Left colon (tissue), 2 donors: ENCODE measurements around the gene INAFM2. TPM values are rescaled to one million over a fixed set of nuclear protein-coding genes. Genes with fewer than 3 reads are reported as not detected.

ENCODE experiments used
- ATAC-seq: fragments of 200-7000 bp; cut with Tn5 transposase; one replicate; pipeline ENCODE4 v1.9.1; 2020; ENCODE audit warnings: mild to moderate bottlenecking, moderate library complexity
- DNase-seq, 2 donors: peaks; one replicate each; pipeline ENCODE4 v3.0.0-alpha.2; 2020
- intact Hi-C, 2 donors: fragments of 100-400 bp; cut with DNase I in 1 of 2; cut with micrococcal nuclease in 1 of 2; formaldehyde crosslinking; loops; one replicate each; pipeline versions ENCODE4 v1.11.2 to v1.14.0; 2022; cut with DNase I, micrococcal nuclease
- total RNA-seq, 2 donors: library from RNA; stranded (reverse); fragmentation: NEBNext Ultra II Directional; extraction: Animal tissue kit (Norgen Biotek cat#: 25700); gene quantifications; one replicate each; pipeline ENCODE4 v1.2.1, GENCODE V29; 2021
- donor health status: DM: no; HTN: no; CAD: no.
- donor health status: DM: yes; HTN: yes; CAD: no.

The INAFM2 gene
- total RNA-seq, 2 donors from 2014 or later, result 18.1 to 26.9 TPM

GRCh38 chr15:40300367-40300766, 23.1 kb upstream of the INAFM2 start:
- ATAC-seq (no peak), DNase-seq (no peak)
- intact Hi-C loops, result no loop called here

- ATAC-seq, result no peak
- intact Hi-C loops, result no loop called here
- no peak for DNase-seq
These were observed 22.7 kb upstream of the INAFM2 start for GRCh38 chr15:40300771-40301170.

- ATAC-seq, result no peak
- intact Hi-C loops, result no loop called here
- no peak for DNase-seq
These were observed 21.9 kb upstream of the INAFM2 start for GRCh38 chr15:40301467-40302179.

- intact Hi-C loops, result no loop called here
- no peak for DNase-seq
- no peak for ATAC-seq
These were observed 21.1 kb upstream of the INAFM2 start for GRCh38 chr15:40302288-40302886.

- intact Hi-C loops, result no loop called here
- DNase-seq (no peak), ATAC-seq (peak; percentile 27)
These were observed 20.5 kb upstream of the INAFM2 start for GRCh38 chr15:40302981-40303380.

GRCh38 chr15:40303576-40303975, 19.9 kb upstream of the INAFM2 start:
- ATAC-seq (no peak), DNase-seq (no peak)
- intact Hi-C loops, result no loop called here

GRCh38 chr15:40305281-40305680, 18.2 kb upstream of the INAFM2 start:
- ATAC-seq (no peak), DNase-seq (no peak)
- intact Hi-C loops, result no loop called here

- no peak for DNase-seq
- intact Hi-C loops, result no loop called here
- no peak for ATAC-seq
These were observed 17.1 kb upstream of the INAFM2 start for GRCh38 chr15:40306371-40306770.

- DNase-seq, result no peak
- no peak for ATAC-seq
These were observed 16.6 kb upstream of the INAFM2 start for GRCh38 chr15:40306908-40307307.

GRCh38 chr15:40307421-40308211, 15.9 kb upstream of the INAFM2 start, which contains the start of gene PLCB2:
PLCB2 (minus strand) TSS chr15:40307935; CDS start chr15:40307672, 263 bp downstream.
- intact Hi-C loops, result no loop called here
- peak; percentile 42 for ATAC-seq
- DNase-seq, result peak; percentile 55 to 62

More at GRCh38 chr15:40306908-40307307, 16.6 kb upstream of the INAFM2 start:
- intact Hi-C loops, result no loop called here

GRCh38 chr15:40309344-40309862, 14.1 kb upstream of the INAFM2 start:
- intact Hi-C loops, result no loop called here
- ATAC-seq (no peak), DNase-seq (no peak)

- peak; percentile 62 for ATAC-seq
- intact Hi-C loops, result loop anchor here in 1 of 2 donors (10.0 kb wide), 1 partner anchor 115 kb away; no protein-coding TSS in a partner anchor
- peak in 1 of 2 donors; percentile 64 for DNase-seq
These were observed 13.2 kb upstream of the INAFM2 start for GRCh38 chr15:40310001-40310959.

- ATAC-seq, result no peak
- intact Hi-C loops, result loop anchor here in 1 of 2 donors (10.0 kb wide), 1 partner anchor 114 kb away; no protein-coding TSS in a partner anchor
- DNase-seq, result no peak
These were observed 12.5 kb upstream of the INAFM2 start for GRCh38 chr15:40310993-40311392.

- ATAC-seq (no peak), DNase-seq (no peak)
- intact Hi-C loops, result loop anchor here in 1 of 2 donors (10.0 kb wide), 1 partner anchor 112 kb away; no protein-coding TSS in a partner anchor
These were observed 10.9 kb upstream of the INAFM2 start for GRCh38 chr15:40312370-40313158.

GRCh38 chr15:40313531-40314398, 9.7 kb upstream of the INAFM2 start:
- DNase-seq (peak; percentile 83 to 87), ATAC-seq (peak; percentile 89)
- intact Hi-C loops, result loop anchor here in 1 of 2 donors (10.0 kb wide), 1 partner anchor 111 kb away; no protein-coding TSS in a partner anchor

GRCh38 chr15:40314723-40315276, 8.7 kb upstream of the INAFM2 start:
- intact Hi-C loops, result loop anchor here in 1 of 2 donors (10.0 kb wide), 1 partner anchor 110 kb away; no protein-coding TSS in a partner anchor
- DNase-seq (no peak), ATAC-seq (no peak)
